HepG2 (cell line): ENCODE measurements around the gene RAB11FIP2. TPM values are rescaled to one million over a fixed set of nuclear protein-coding genes. Genes with fewer than 3 reads are reported as not detected.

Source experiments
- ATAC-seq: fragments of 200-7000 bp; cut with Tn5 transposase; 3 replicates; pipeline ENCODE4 v1.9.1; 2020; ENCODE audit warnings: mild to moderate bottlenecking, moderate library complexity
- BruUV-seq: library from RNA; stranded (reverse); fragments of 400-500 nt; replicated peaks from 2 replicates; lab custom pipeline; 2021; lab: Mats Ljungman, UMichigan
- CTCF ChIA-PET: fragments of 300-600 bp; formaldehyde crosslinking; extraction: SDS; loops from one replicate; lab custom pipeline; 2021; ENCODE audit warnings: low total read pairs, inconsistent platforms, low intra/inter-chr PET ratio; lab: Yijun Ruan, JAX
- POLR2A ChIA-PET: fragments of 350-600 bp; sonication (Branson Sonifier 250); formaldehyde crosslinking; loops from one replicate; lab custom pipeline; 2020; ENCODE audit warnings: antibody characterized with exemption, inconsistent platforms; lab: Yijun Ruan, JAX
- DNase-seq: peaks from one replicate; pipeline ENCODE4 v3.0.0-alpha.2; 2015; ENCODE audit warnings: low spot score
- FAIRE-seq: peaks from 3 replicates; lab custom pipeline; 2011; peaks lifted over from hg19 to GRCh38; lab: Jason Lieb, UNC
- H2AFZ ChIP-seq: one replicate; pipeline ENCODE4 v1.6.1; 2011; ENCODE audit warnings: low read length, inconsistent platforms
- H3K27ac ChIP-seq: fragments of 300-600 bp; 3 replicates; pipeline ENCODE4 v1.8.0; 2011; ENCODE audit warnings: mixed run types, mild to moderate bottlenecking, mixed read lengths, low read length, inconsistent platforms; ENCODE audit not compliant: insufficient read depth; ENCODE audit errors: extremely low read length
- H3K27me3 ChIP-seq, 2 experiments: fragments of 200-600 bp in 1 of 2; 2 replicates in 1 of 2; 3 replicates in 1 of 2; pipeline versions ENCODE4 v1.6.0 to v1.8.0; 2011; ENCODE audit warnings: low read length in 2 of 2, mild to moderate bottlenecking in 2 of 2, moderate library complexity in 2 of 2, inconsistent platforms in 1 of 2; ENCODE audit not compliant: insufficient read depth in 2 of 2, control insufficient read depth in 1 of 2
- H3K36me3 ChIP-seq, 2 experiments: fragments of 200-600 bp in 1 of 2; replicated peaks in 1 of 2; 2 replicates in 1 of 2; 3 replicates in 1 of 2; pipeline versions ENCODE4 v1.5.1 to v1.8.0; 2011; ENCODE audit warnings: low read length in 2 of 2, inconsistent platforms in 1 of 2; ENCODE audit not compliant: insufficient read depth in 2 of 2, control insufficient read depth in 1 of 2
- H3K4me1 ChIP-seq: 2 replicates; pipeline ENCODE4 v1.5.1; 2012; ENCODE audit warnings: low read length, inconsistent platforms; ENCODE audit not compliant: insufficient read depth
- H3K4me2 ChIP-seq: 2 replicates; pipeline ENCODE4 v1.6.0; 2011; ENCODE audit warnings: low read depth, low read length, inconsistent platforms
- H3K4me3 ChIP-seq, 3 experiments: fragments of 200-600 bp in 1 of 3; sonication (generic), shearing (Covaris generic) in 1 of 3; replicated peaks in 1 of 3; 2 replicates each; pipeline ENCODE4 v1.5.1; 2011 to 2016; ENCODE audit warnings: low read length in 3 of 3, inconsistent platforms in 2 of 3, low read depth in 2 of 3, mild to moderate bottlenecking in 2 of 3, control low read depth in 1 of 3, mixed read lengths in 1 of 3; ENCODE audit not compliant: insufficient read depth in 1 of 3
- H3K79me2 ChIP-seq: one replicate; pipeline ENCODE4 v1.6.1; 2011; ENCODE audit warnings: low read length, inconsistent platforms; ENCODE audit not compliant: insufficient read depth
- H3K9ac ChIP-seq: 2 replicates; pipeline ENCODE4 v1.6.0; 2011; ENCODE audit warnings: mild to moderate bottlenecking, low read depth, low read length, inconsistent platforms; ENCODE audit not compliant: insufficient read depth
- H3K9me3 ChIP-seq: 2 replicates; pipeline ENCODE4 v1.5.1; 2012; ENCODE audit warnings: mild to moderate bottlenecking, low read length
- H4K20me1 ChIP-seq: 2 replicates; pipeline ENCODE4 v1.6.0; 2011; ENCODE audit warnings: inconsistent platforms, mild to moderate bottlenecking, low read length, moderate library complexity; ENCODE audit not compliant: insufficient read depth
- AHR ChIP-seq: IDR thresholded peaks from 2 replicates; pipeline ENCODE4 v1.6.1; 2018; ENCODE audit warnings: missing genetic modification reagents, missing compliant biosample characterization
- CBX5 ChIP-seq: sonication (generic); formaldehyde crosslinking; IDR thresholded peaks from 2 replicates; pipeline ENCODE4 v1.4.0; 2020; ENCODE audit warnings: missing genetic modification reagents, borderline replicate concordance
- DR1 ChIP-seq: sonication (generic); formaldehyde crosslinking; IDR thresholded peaks from 2 replicates; pipeline ENCODE4 v1.8.0; 2021; ENCODE audit warnings: mild to moderate bottlenecking, missing genetic modification reagents, inconsistent platforms
- E2F2 ChIP-seq: sonication (generic); formaldehyde crosslinking; IDR thresholded peaks from 2 replicates; pipeline ENCODE4 v1.4.0; 2020; ENCODE audit warnings: missing genetic modification reagents, borderline replicate concordance
- GLMP ChIP-seq: sonication (generic); formaldehyde crosslinking; IDR thresholded peaks from 2 replicates; pipeline ENCODE4 v1.9.0; 2021; ENCODE audit warnings: missing genetic modification reagents, mild to moderate bottlenecking, borderline replicate concordance
- HOXA3 ChIP-seq: sonication (generic); formaldehyde crosslinking; IDR thresholded peaks from 2 replicates; pipeline ENCODE4 v1.5.0; 2020; ENCODE audit warnings: missing genetic modification reagents
- KLF16 ChIP-seq, 2 experiments: sonication (generic) in 1 of 2; formaldehyde crosslinking in 1 of 2; IDR thresholded peaks; 2 replicates each; pipeline versions ENCODE4 v1.6.1 to v1.8.0; 2016 to 2023; ENCODE audit warnings: missing genetic modification reagents in 2 of 2, missing compliant biosample characterization in 1 of 2
- KMT2A ChIP-seq: sonication (generic); formaldehyde crosslinking; IDR thresholded peaks from 2 replicates; pipeline ENCODE4 v1.4.0; 2020; ENCODE audit warnings: missing genetic modification reagents
- MTA1 ChIP-seq: sonication (generic); formaldehyde crosslinking; IDR thresholded peaks from 2 replicates; pipeline ENCODE4 v1.4.0; 2020; ENCODE audit warnings: missing genetic modification reagents, mild to moderate bottlenecking, borderline replicate concordance
- NFYB ChIP-seq: sonication (generic); formaldehyde crosslinking; IDR thresholded peaks from 2 replicates; pipeline ENCODE4 v1.4.0; 2020; ENCODE audit warnings: missing genetic modification reagents
- POLR2AphosphoS5 ChIP-seq: IDR thresholded peaks from 2 replicates; pipeline ENCODE4 v1.6.1; 2012; ENCODE audit warnings: low read depth, low read length
- PPARG ChIP-seq: conservative IDR thresholded peaks from 2 replicates; pipeline ENCODE4 v1.6.1; 2016; ENCODE audit warnings: missing biosample characterization, missing genetic modification reagents
- REL ChIP-seq: sonication (generic); formaldehyde crosslinking; conservative IDR thresholded peaks from 2 replicates; pipeline ENCODE4 v1.8.0; 2022; ENCODE audit warnings: mild to moderate bottlenecking, missing genetic modification reagents, moderate library complexity
- SNAPC4 ChIP-seq: sonication (generic); formaldehyde crosslinking; IDR thresholded peaks from 2 replicates; pipeline ENCODE4 v1.4.0; 2020; ENCODE audit warnings: mild to moderate bottlenecking, missing genetic modification reagents
- SRY ChIP-seq: sonication (generic); formaldehyde crosslinking; IDR thresholded peaks from 2 replicates; pipeline ENCODE4 v1.8.0; 2022; ENCODE audit warnings: mild to moderate bottlenecking, missing genetic modification reagents
- ZMAT5 ChIP-seq: sonication (generic); formaldehyde crosslinking; IDR thresholded peaks from 2 replicates; pipeline ENCODE4 v1.5.0; 2020; ENCODE audit warnings: mild to moderate bottlenecking, low read depth, missing genetic modification reagents, borderline replicate concordance
- ZNF180 ChIP-seq: sonication (generic); formaldehyde crosslinking; IDR thresholded peaks from 2 replicates; pipeline ENCODE4 v1.4.0; 2020; ENCODE audit warnings: low read depth, missing genetic modification reagents, borderline replicate concordance
- ZNF713 ChIP-seq: sonication (generic); formaldehyde crosslinking; IDR thresholded peaks from 2 replicates; pipeline ENCODE4 v1.4.0; 2020; ENCODE audit warnings: mild to moderate bottlenecking, missing genetic modification reagents
- ZNF766 ChIP-seq: sonication (generic); formaldehyde crosslinking; IDR thresholded peaks from 2 replicates; pipeline ENCODE4 v1.5.0; 2020; ENCODE audit warnings: missing genetic modification reagents, borderline replicate concordance
- WGBS: methylation state at CpG from one replicate; pipeline ENCODE4 v1.1.6; 2017; ENCODE audit warnings: low lambda C conversion rate; 5-methylcytosine and 5-hydroxymethylcytosine counted together
- in situ Hi-C: cut with HindIII; loops from 2 replicates; pipeline ENCODE4 v1.10.0; 2017; ENCODE audit warnings: low pct_unique_long_range_greater_than_20kb; ENCODE audit not compliant: extremely low pct_ligation_motif_present
- intact Hi-C: fragments of 100-400 bp; cut with micrococcal nuclease; formaldehyde crosslinking; loops from one replicate; pipeline ENCODE4 v1.10.0; 2022; ENCODE audit not compliant: unreplicated experiment
- polyA plus RNA-seq, 8 experiments: library from polyadenylated mRNA; depleted of rRNA in 3 of 8; stranded (reverse) in 7 of 8; unstranded in 1 of 8; fragments of >200 nt; fragmentation: Illumina TruSeq in 4 of 8; extraction: Trizol in 4 of 8; gene quantifications; 2 replicates each; pipeline versions ENCODE4 v1.2.1 to v1.2.3, GENCODE V29; 2011 to 2016; ENCODE audit warnings: low read depth in 4 of 8, missing spikeins in 1 of 8, mixed read lengths in 1 of 8; ENCODE audit not compliant: insufficient read depth in 1 of 8
- total RNA-seq, 5 experiments: library from RNA; depleted of rRNA; stranded (reverse); fragments of >200 nt; fragmentation: Illumina TruSeq; extraction: Trizol; gene quantifications; 2 replicates each; pipeline ENCODE4 v1.2.3, GENCODE V29; 2016; ENCODE audit warnings: low read depth in 1 of 5

The RAB11FIP2 gene
- total and polyA plus RNA-seq, 2 of the 13 experiments (the other 11 are each of a cell fraction or from before 2014, with no cell fraction given), result 4.7 to 13.0 TPM

GRCh38 chr10:118027397-118027796, 19.3 kb downstream of the RAB11FIP2 start:
- DNase-seq (no peak), FAIRE-seq (no peak), ATAC-seq (no peak)
- no peak overlapping the region for H3K4me2 ChIP-seq
- ChIA-PET CTCF (no interaction called here), POLR2A (no interaction called here)
- in situ Hi-C loops (no loop called here), intact Hi-C loops (no loop called here)
- no peaks in the 10 kb centered on the region for H3K36me3 ChIP-seq
- no peak overlapping the region for H3K4me3 ChIP-seq
- H3K4me1 ChIP-seq, result no peaks in the 10 kb centered on the region
- H3K9me3 ChIP-seq, result no peaks in the 10 kb centered on the region
- no peaks in the 10 kb centered on the region for H3K79me2 ChIP-seq
- no peaks in the 10 kb centered on the region for H4K20me1 ChIP-seq
- H2AFZ ChIP-seq, result no peak overlapping the region
- H3K27ac ChIP-seq, result no peak overlapping the region
- no peak overlapping the region for H3K9ac ChIP-seq
- H3K27me3 ChIP-seq, result no peaks in the 10 kb centered on the region
- BruUV-seq, result no TSS peak
- 98% methylated on average over 2 of the region's 2 CpGs for WGBS
- no peak for TF ChIP-seq GLMP
- no peak for TF ChIP-seq HOXA3
- TF ChIP-seq ZNF766 (CRISPR knock-in tag), result no peak
- TF ChIP-seq CBX5 (CRISPR knock-in tag), result no peak
- no peak for TF ChIP-seq REL (CRISPR knock-in tag)
- TF ChIP-seq DR1, result no peak
- no peak for TF ChIP-seq KMT2A
- TF ChIP-seq SNAPC4, result no peak
- TF ChIP-seq ZNF180 (CRISPR knock-in tag), result no peak
- no peak for TF ChIP-seq AHR (CRISPR knock-in tag)
- TF ChIP-seq ZNF713 (CRISPR knock-in tag), result no peak
- no peak for TF ChIP-seq NFYB
- TF ChIP-seq POLR2AphosphoS5, result no peak
- no peak for TF ChIP-seq E2F2 (CRISPR knock-in tag)
- TF ChIP-seq PPARG (CRISPR knock-in tag), result no peak
- TF ChIP-seq MTA1, result no peak
- TF ChIP-seq ZMAT5 (CRISPR knock-in tag), result no peak
- TF ChIP-seq SRY (CRISPR knock-in tag), result no peak
- TF ChIP-seq KLF16 (CRISPR knock-in tag; IDR thresholded peaks at IDR 0.05), result no peak
